ENCODE measurements around the gene FOLR1. TPM values are rescaled to one million over a fixed set of nuclear protein-coding genes. Genes with fewer than 3 reads are reported as not detected.

FOLR1 gene
- total RNA-seq, 1 experiment from 2014 or later, result 0.23 TPM

DNA sequence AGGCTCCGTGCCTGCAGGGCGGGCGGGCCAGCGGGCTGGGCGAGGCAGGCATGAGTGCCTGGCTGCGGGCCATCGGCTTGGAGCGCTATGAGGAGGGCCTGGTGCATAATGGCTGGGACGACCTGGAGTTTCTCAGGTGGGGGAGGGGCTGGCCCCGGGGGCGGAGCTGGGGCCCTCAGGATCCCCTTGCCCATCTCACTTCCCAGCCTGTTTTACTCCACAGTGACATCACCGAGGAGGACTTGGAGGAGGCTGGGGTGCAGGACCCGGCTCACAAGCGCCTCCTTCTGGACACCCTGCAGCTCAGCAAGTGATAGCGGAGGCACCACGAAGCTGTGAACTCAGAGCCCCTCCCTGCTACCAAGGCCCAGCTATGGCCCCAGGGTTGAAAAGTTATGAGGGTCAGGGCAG is 46.1 kb downstream of the FOLR1 start:
- peak; percentile 49 for DNase-seq
- H3K4me3 ChIP-seq, result no peak overlapping the region

GRCh38 chr11:72238492-72239312 is 46.8 kb downstream of the FOLR1 start:
- no peaks in the 10 kb centered on the region for H3K9me3 ChIP-seq
- H3K27me3 ChIP-seq, result no peaks in the 10 kb centered on the region
- H3K36me3 ChIP-seq, result peaks cover 40% of the 10 kb centered on the region
- DNase-seq, result no peak
- no peak overlapping the region for H3K4me3 ChIP-seq

More for the DNA sequence above, 46.1 kb downstream of the FOLR1 start:
- Histone ChIP-seq H3K36me3 (peaks cover 47% of the 10 kb centered on the region), H3K27me3 (no peaks in the 10 kb centered on the region), H3K9me3 (no peaks in the 10 kb centered on the region)

- no peaks in the 10 kb centered on the region; the same call in 1 of the 2 replicates for H3K27me3 ChIP-seq
- H3K36me3 ChIP-seq, result peaks cover 34% of the 10 kb centered on the region
- H3K9me3 ChIP-seq, result no peaks in the 10 kb centered on the region
- DNase-seq, result peak; percentile 88
- peak overlapping the region; percentile 0; the same call in 1 of the 2 replicates for H3K4me3 ChIP-seq
Measured at GRCh38 chr11:72239313-72239848, 47.4 kb downstream of the FOLR1 start.

DNA sequence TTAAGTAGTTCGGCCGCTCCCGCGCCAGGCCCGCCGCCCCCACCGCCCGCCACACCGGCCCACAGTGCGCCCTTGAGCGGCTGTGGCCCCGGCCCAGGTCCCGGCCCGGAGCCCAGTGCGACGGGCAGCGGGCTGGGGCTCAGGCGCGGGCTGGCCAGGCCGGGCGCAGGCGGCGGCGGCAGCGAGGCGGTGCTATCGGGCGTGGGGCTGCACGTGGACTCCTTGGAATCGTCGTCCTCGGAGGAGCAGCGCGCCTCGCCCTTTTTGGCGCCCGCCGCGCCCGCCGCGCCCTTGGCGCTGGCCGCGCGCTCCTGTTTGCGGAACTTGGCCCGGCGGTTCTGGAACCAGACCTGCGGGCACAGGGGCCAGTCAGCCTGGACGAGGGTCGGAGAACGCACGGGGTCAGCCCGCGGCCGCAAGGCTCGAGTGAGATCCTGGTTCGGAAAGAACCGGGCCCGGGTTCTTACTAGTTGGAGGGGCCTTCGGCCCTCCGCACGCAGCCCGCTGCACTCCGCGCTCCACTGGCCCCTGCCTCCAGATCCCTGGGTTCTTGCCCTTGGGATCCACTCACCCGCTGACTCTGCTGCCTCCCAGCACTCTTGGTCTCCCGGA is 48.0 kb downstream of the FOLR1 start:
- H3K27me3 ChIP-seq, result no peaks in the 10 kb centered on the region; the same call in 1 of the 2 replicates
- DNase-seq, result no peak
- peaks cover 28% of the 10 kb centered on the region for H3K36me3 ChIP-seq
- H3K4me3 ChIP-seq, result no peak overlapping the region; the same call in 1 of the 2 replicates
- H3K9me3 ChIP-seq, result no peaks in the 10 kb centered on the region

DNA sequence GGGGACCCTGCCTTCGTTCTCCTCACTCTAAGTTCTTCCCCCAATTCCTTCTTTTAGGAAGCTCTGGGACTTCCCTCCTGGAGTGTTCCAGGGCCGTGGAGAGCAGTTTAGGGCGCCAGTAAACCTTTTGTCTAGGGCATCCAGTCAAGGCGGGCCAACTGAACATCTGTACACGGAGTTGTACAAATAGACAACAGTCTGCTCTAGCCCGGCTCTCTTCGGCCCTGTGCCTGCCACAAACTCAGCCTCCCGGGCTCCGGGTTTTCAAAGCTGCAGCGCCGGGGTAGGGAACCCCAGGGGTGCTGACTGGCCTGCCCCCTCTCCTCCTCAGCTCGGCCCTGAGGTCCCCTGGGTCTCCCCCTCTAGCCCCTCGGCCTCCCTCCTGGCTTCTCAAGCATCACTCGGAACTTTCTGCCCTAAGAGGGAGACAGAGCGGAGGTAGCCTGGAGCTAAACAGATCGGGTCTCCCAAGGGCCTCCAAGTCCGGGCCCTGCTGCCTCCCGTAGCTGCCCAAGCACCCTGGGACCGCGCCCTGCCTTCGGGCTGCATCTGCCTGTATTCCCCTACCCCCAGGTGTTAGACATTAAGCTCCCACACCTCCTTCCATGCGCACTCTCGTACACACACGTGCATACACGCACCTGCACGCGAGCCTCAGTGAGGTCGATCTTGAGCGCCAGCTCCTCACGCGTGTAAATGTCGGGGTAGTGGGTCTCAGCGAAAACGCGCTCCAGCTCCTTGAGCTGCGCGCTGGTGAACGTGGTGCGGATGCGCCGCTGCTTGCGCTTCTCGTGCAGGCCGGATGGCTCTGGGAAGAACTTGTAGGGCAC is 48.7 kb downstream of the FOLR1 start:
- Histone ChIP-seq H3K27me3 (no peaks in the 10 kb centered on the region; the same call in 1 of the 2 replicates), H3K4me3 (no peak overlapping the region), H3K36me3 (peaks cover 21% of the 10 kb centered on the region), H3K9me3 (no peaks in the 10 kb centered on the region)
- DNase-seq, result no peak

GRCh38 chr11:72241291-72241781 is 49.4 kb downstream of the FOLR1 start:
- H3K9me3 ChIP-seq, result no peaks in the 10 kb centered on the region
- H3K36me3 ChIP-seq, result peaks cover 18% of the 10 kb centered on the region
- no peak for DNase-seq
- no peaks in the 10 kb centered on the region; the same call in 1 of the 2 replicates for H3K27me3 ChIP-seq
- H3K4me3 ChIP-seq, result no peak overlapping the region

GRCh38 chr11:72242141-72242540 is 50.2 kb downstream of the FOLR1 start:
- no peaks in the 10 kb centered on the region for H3K9me3 ChIP-seq
- no peaks in the 10 kb centered on the region; the same call in 1 of the 2 replicates for H3K27me3 ChIP-seq
- DNase-seq, result no peak
- H3K36me3 ChIP-seq, result peaks cover 15% of the 10 kb centered on the region
- H3K4me3 ChIP-seq, result no peak overlapping the region

DNA sequence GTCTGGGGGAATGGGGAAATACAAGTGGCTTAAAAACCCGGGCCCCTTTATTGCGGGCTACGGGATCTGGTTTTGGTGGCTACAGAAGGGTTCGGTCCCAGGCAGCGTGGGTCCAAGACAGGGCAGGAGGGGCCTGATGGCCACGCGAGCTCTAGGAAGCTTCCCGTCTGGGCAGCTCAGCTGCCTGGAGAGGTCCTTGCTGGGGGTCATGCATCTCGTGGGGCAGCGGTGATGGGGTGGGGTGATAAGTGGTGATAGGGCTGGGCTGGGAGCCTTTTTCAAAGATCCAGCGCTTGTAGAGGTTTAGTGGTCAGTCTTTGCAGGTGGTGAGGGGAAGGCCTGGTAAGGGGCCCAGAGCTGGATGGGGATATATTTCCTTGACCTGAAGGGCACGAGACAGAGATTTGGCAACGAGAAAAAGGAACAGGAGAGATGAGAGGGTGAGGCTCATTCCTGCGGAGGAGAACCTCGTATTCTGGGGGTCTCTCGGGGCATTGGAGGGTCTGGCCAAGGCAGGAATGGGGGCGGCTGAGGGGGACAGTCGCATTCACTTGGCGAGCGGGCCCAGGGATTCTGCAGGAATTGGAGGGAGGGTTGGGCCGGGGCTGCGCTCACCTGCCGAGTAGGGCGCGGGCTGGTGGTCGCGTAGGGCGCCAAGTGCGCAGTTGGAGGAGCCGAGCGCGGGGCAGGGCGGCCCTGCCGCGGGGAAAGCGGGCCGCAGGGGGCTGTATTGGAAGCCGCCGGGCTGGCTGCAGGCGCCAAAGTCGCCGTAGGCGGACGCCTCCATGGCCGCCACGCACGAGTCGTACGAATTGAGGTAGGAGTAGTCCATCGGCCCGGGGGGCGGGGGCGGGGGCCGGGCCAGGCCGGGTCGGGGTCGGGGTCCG is 51.5 kb downstream of the FOLR1 start:
- H3K9me3 ChIP-seq, result no peaks in the 10 kb centered on the region
- no peak for DNase-seq
- no peaks in the 10 kb centered on the region; the same call in 1 of the 2 replicates for H3K27me3 ChIP-seq
- peaks cover 2% of the 10 kb centered on the region; the same call in 1 of the 2 replicates for H3K36me3 ChIP-seq
- H3K4me3 ChIP-seq, result no peak overlapping the region

GRCh38 chr11:72244060-72244360 is 52.1 kb downstream of the FOLR1 start, which contains the start of gene PHOX2A:
Gene PHOX2A (minus strand): TSS chr11:72244176. CDS start chr11:72244004, 172 bp downstream.
- no peak for DNase-seq
- Histone ChIP-seq H3K36me3 (no peaks in the 10 kb centered on the region), H3K9me3 (no peaks in the 10 kb centered on the region), H3K27me3 (no peaks in the 10 kb centered on the region; the same call in 1 of the 2 replicates), H3K4me3 (no peak within 1 kb of the TSS)

- Histone ChIP-seq H3K36me3 (no peaks in the 10 kb centered on the region), H3K27me3 (no peaks in the 10 kb centered on the region; the same call in 1 of the 2 replicates), H3K9me3 (no peaks in the 10 kb centered on the region), H3K4me3 (no peak overlapping the region)
- DNase-seq, result no peak
Measured at GRCh38 chr11:72244361-72245262, 52.7 kb downstream of the FOLR1 start.

- no peak for DNase-seq
- H3K4me3 ChIP-seq, result no peak overlapping the region
- H3K9me3 ChIP-seq, result no peaks in the 10 kb centered on the region
- no peaks in the 10 kb centered on the region for H3K36me3 ChIP-seq
- no peaks in the 10 kb centered on the region; the same call in 1 of the 2 replicates for H3K27me3 ChIP-seq
Measured at GRCh38 chr11:72245263-72245816, 53.4 kb downstream of the FOLR1 start.

All from MG63 (cell line).